CD4-positive, CD25-positive, alpha-beta regulatory T cell (primary cell): ENCODE results near the gene PCGF3. TPM values are rescaled to one million over a fixed set of nuclear protein-coding genes. Genes with fewer than 3 reads are reported as not detected.

Source experiments
- ATAC-seq, 2 donors: fragments of 150-1000 bp; cut with Tn5 transposase; one replicate each; pipeline ENCODE4 v1.10.0; 2021; ENCODE audit warnings: low read depth in 2 of 2, moderate number of reproducible peaks in 2 of 2, moderate library complexity in 1 of 2
- DNase-seq, 3 donors: peaks; one replicate each; pipeline versions ENCODE4 v3.0.0 to v3.0.0-alpha.2; 2012 to 2022; ENCODE audit warnings: mixed read lengths in 1 of 3
- H3K27ac ChIP-seq: one replicate; pipeline ENCODE4 v1.7.0; 2013; ENCODE audit warnings: mild to moderate bottlenecking, low read length; ENCODE audit not compliant: insufficient read depth, poor library complexity, severe bottlenecking
- H3K27me3 ChIP-seq: one replicate; pipeline ENCODE4 v1.7.0; 2013; ENCODE audit warnings: low read length; ENCODE audit not compliant: control insufficient read depth, insufficient read depth
- H3K36me3 ChIP-seq: one replicate; pipeline ENCODE4 v1.7.0; 2013; ENCODE audit warnings: mild to moderate bottlenecking, low read length, moderate library complexity; ENCODE audit not compliant: control insufficient read depth, insufficient read depth
- H3K4me1 ChIP-seq: 2 replicates; pipeline ENCODE4 v1.7.0; 2013; ENCODE audit warnings: mild to moderate bottlenecking, low read length; ENCODE audit not compliant: insufficient read depth, control insufficient read depth, poor library complexity, severe bottlenecking
- H3K4me3 ChIP-seq: one replicate; pipeline ENCODE4 v1.7.0; 2013; ENCODE audit warnings: low read depth, mild to moderate bottlenecking, low read length, moderate library complexity
- H3K9me3 ChIP-seq, 2 experiments: 1 replicate in 1 of 2; 2 replicates in 1 of 2; pipeline ENCODE4 v1.7.0; 2013; ENCODE audit warnings: low read length in 2 of 2, mild to moderate bottlenecking in 1 of 2, moderate library complexity in 1 of 2; ENCODE audit not compliant: control insufficient read depth in 2 of 2
- H3K27ac Mint-ChIP-seq, 3 donors: one replicate each; pipeline ENCODE4 v1.8.0; 2020 to 2022; ENCODE audit warnings: mild to moderate bottlenecking in 3 of 3, mixed read lengths in 3 of 3, moderate library complexity in 2 of 3
- H3K27me3 Mint-ChIP-seq: one replicate; pipeline ENCODE4 v1.8.0; 2022; ENCODE audit warnings: mild to moderate bottlenecking, mixed read lengths
- H3K36me3 Mint-ChIP-seq: one replicate; pipeline ENCODE4 v1.8.0; 2020; ENCODE audit warnings: mixed read lengths
- H3K4me1 Mint-ChIP-seq, 4 donors: one replicate each; pipeline ENCODE4 v1.8.0; 2020 to 2022; ENCODE audit warnings: mixed read lengths in 4 of 4, mild to moderate bottlenecking in 1 of 4
- H3K4me3 Mint-ChIP-seq, 4 donors: one replicate each; pipeline ENCODE4 v1.8.0; 2020 to 2022; ENCODE audit warnings: mild to moderate bottlenecking in 4 of 4, mixed read lengths in 4 of 4, moderate library complexity in 3 of 4
- H3K9me3 Mint-ChIP-seq, 7 donors: one replicate each; pipeline ENCODE4 v1.8.0; 2020 to 2022; ENCODE audit warnings: mixed read lengths in 7 of 7, mild to moderate bottlenecking in 3 of 7, moderate library complexity in 2 of 7
- polyA plus RNA-seq, 4 donors: library from polyadenylated mRNA; unstranded; fragments of 300-500 nt; fragmentation: Illumina TruSeq; gene quantifications; one replicate each; pipeline ENCODE4 v1.2.3, GENCODE V29; 2021
- total RNA-seq: library from RNA; stranded (reverse); gene quantifications from one replicate; pipeline ENCODE4 v1.2.3, GENCODE V29; 2022

Gene PCGF3
- total and polyA plus RNA-seq, 5 donors from 2014 or later: 3.2 to 71.8 (median 4.8) TPM

DNA sequence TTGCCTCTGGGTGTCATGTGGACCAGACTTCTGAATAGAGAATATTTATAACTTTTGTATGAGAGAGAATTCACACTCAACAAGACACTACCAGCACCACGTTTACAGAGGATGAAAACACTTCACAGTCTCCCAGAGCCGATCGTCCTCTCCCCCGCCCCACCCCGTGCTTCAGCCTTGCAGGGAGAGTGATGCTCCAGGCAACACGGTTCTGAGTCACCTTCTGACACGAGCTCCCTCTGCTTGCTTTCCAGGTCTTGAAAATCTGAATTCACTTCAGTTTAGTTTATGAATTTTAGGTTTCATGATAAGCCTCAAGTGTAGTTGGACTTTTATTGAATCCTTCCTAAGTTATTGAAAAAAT is 60.5 kb downstream of the PCGF3 start:
- Mint-ChIP-seq H3K36me3 (peaks cover 41% of the 10 kb centered on the region), H3K9me3 (peaks cover 0 to 2% (median 0%) of the 10 kb centered on the region in 7 donors), H3K4me1 (peaks cover 5 to 30% (median 14%) of the 10 kb centered on the region in 4 donors), H3K27me3 (no peaks in the 10 kb centered on the region), H3K27ac (peak overlapping the region in 1 of 3 donors; percentile 76), H3K4me3 (no peak overlapping the region)
- DNase-seq (no peak), ATAC-seq (no peak)
- no peaks in the 10 kb centered on the region for H3K27me3 ChIP-seq
- peaks cover 55% of the 10 kb centered on the region for H3K36me3 ChIP-seq
- H3K9me3 ChIP-seq: no peaks in the 10 kb centered on the region
- no peak overlapping the region for H3K4me3 ChIP-seq
- no peak overlapping the region for H3K27ac ChIP-seq
- no peaks in the 10 kb centered on the region for H3K4me1 ChIP-seq

DNA sequence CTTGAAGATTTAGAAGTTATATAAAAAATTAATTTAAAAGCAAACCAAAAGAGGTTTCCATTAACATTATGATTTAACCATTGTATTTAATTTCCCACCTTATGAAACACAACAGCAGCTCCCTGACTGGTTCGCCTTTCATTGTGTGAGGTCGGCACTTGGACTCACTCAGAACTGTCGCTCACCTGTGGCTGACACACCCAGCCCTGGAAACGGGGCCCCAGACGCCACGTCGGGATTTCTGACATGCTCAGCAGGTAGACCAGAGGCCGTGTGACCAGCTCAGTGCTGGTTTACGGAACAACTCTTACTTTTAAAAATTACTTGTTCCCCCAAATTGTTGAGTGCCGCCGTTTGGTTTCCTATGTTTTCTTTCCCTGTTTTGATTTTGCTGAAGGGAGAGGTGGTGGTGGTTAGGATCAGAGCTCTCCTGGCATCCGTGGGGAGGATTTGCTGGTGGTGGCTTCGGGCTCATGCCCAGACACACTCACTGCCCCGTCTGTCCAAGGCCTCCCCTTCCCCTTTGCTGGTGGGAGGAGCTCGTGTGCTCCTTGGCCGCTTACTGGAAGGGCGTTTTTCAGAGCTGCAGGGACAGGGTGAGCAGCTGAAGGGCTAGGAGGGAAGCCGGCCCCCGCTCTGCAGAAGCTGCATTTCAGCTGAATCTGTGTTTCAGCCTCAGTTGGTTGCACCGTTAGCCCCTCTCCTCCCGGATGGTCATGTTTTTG is 61.1 kb downstream of the PCGF3 start:
- DNase-seq (no peak), ATAC-seq (no peak)
- Mint-ChIP-seq H3K4me1 (peaks cover 5 to 29% (median 12%) of the 10 kb centered on the region in 4 donors), H3K9me3 (peaks cover 0 to 2% (median 0%) of the 10 kb centered on the region in 7 donors), H3K36me3 (peaks cover 36% of the 10 kb centered on the region), H3K27me3 (no peaks in the 10 kb centered on the region), H3K27ac (no peak overlapping the region), H3K4me3 (no peak overlapping the region)
- no peaks in the 10 kb centered on the region for H3K4me1 ChIP-seq
- H3K27me3 ChIP-seq: no peaks in the 10 kb centered on the region
- H3K9me3 ChIP-seq: no peaks in the 10 kb centered on the region
- H3K4me3 ChIP-seq: no peak overlapping the region
- peaks cover 52% of the 10 kb centered on the region for H3K36me3 ChIP-seq
- H3K27ac ChIP-seq: no peak overlapping the region

DNA sequence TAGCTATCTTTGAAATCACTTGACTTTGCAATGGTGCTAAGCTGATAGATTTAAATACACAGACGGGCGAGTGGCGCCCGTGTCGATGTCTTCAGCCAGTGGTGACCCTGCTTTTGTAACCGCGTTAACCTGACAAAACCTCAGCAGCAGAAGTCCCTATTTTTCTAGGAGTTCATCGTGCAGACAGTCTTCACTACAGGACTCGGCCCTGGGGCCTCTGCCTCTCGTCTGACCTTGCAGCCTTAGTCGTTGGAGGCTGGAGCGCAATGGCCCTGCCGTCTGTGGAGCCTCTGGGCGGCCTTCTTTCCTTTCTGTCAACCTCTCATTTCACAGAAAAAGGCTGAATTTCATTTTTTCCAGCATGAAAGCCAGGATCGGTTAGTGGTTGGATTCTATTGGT is 62.4 kb downstream of the PCGF3 start:
- peaks cover 47% of the 10 kb centered on the region for H3K36me3 ChIP-seq
- peak overlapping the region in 1 of 3 donors; percentile 18 for H3K27ac Mint-ChIP-seq
- no peaks in the 10 kb centered on the region for H3K9me3 ChIP-seq
- H3K4me3 ChIP-seq: no peak overlapping the region
- ATAC-seq (no peak), DNase-seq (no peak)
- no peaks in the 10 kb centered on the region for H3K27me3 ChIP-seq
- peaks cover 29% of the 10 kb centered on the region for H3K36me3 Mint-ChIP-seq
- peaks cover 5 to 32% (median 12%) of the 10 kb centered on the region in 4 donors for H3K4me1 Mint-ChIP-seq
- H3K4me3 Mint-ChIP-seq: no peak overlapping the region
- no peaks in the 10 kb centered on the region for H3K9me3 Mint-ChIP-seq
- no peak overlapping the region for H3K27ac ChIP-seq
- no peaks in the 10 kb centered on the region for H3K4me1 ChIP-seq
- H3K27me3 Mint-ChIP-seq: no peaks in the 10 kb centered on the region

DNA sequence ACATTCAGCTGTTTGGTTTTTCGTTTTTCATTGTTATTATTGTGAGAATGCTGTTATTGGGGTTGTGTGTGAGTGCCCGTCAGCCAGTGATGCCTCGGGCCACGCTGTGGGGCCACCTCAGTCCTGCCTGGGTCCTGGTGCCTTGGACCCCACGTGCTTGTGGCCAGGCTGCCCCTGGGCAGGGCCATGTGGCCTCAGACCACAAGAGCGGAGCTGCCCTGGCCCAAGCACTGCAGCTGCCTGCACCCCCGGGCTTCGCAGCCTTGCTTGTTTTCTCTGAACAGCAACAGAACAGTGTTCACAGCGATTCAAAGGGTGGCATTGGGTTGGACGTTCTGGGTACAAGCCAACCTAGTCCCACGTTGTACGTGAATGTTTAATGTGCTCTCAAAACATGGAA is 63.4 kb downstream of the PCGF3 start:
- ATAC-seq (no peak), DNase-seq (no peak)
- Histone ChIP-seq H3K36me3 (peaks cover 44% of the 10 kb centered on the region), H3K4me1 (no peaks in the 10 kb centered on the region), H3K27me3 (no peaks in the 10 kb centered on the region), H3K4me3 (no peak overlapping the region), H3K9me3 (no peaks in the 10 kb centered on the region), H3K27ac (no peak overlapping the region)
- no peak overlapping the region for H3K4me3 Mint-ChIP-seq
- no peaks in the 10 kb centered on the region for H3K9me3 Mint-ChIP-seq
- no peaks in the 10 kb centered on the region for H3K27me3 Mint-ChIP-seq
- H3K36me3 Mint-ChIP-seq: peaks cover 28% of the 10 kb centered on the region
- H3K27ac Mint-ChIP-seq: peak overlapping the region in 1 of 3 donors; percentile 54
- peaks cover 5 to 31% (median 13%) of the 10 kb centered on the region in 4 donors for H3K4me1 Mint-ChIP-seq

DNA sequence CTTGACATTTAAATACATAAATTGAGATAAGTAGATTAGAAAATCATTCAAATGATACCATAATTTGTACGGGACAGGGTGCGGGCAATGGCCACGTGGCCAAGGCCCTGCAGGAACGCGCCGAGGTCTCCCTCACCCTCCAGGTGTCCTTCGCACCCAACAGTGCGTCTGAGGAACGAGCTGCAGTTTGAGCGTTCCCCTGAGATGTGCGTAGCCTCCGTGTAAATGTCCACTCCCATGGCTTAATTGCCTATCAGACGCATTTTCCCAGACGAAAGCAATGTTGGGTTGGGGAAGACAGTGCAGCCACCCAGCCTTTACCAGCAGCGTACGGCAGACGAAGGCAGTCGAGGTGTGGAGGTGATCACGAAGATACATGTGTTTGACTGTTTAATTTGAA is 63.9 kb downstream of the PCGF3 start:
- DNase-seq: no peak
- Histone ChIP-seq H3K4me3 (no peak overlapping the region), H3K36me3 (peaks cover 46% of the 10 kb centered on the region), H3K4me1 (peaks cover 2% of the 10 kb centered on the region), H3K27ac (no peak overlapping the region), H3K27me3 (no peaks in the 10 kb centered on the region), H3K9me3 (no peaks in the 10 kb centered on the region)
- Mint-ChIP-seq H3K27me3 (no peaks in the 10 kb centered on the region), H3K36me3 (peaks cover 28% of the 10 kb centered on the region), H3K9me3 (no peaks in the 10 kb centered on the region), H3K27ac (peak overlapping the region in 1 of 3 donors; percentile 54), H3K4me1 (peaks cover 5 to 36% (median 16%) of the 10 kb centered on the region in 4 donors), H3K4me3 (no peak overlapping the region)
- ATAC-seq: no peak

DNA sequence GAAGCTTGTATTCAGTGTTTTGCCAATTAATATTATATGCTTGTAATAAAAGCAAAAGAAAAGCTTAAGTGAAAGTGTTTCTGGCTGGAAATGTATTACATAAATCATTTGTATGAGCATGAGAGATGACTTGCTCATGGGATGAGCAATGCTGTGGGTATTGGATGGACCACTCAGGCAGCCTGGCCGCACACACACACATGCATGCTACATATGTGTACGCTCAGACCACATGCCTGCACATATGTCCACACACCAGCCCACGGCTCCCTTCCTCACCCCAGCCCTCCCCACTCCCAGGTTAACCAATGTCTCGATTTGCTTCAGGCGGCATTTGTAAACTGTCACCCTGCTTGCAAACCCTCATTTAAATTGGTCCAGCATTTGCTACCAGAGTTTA is 64.4 kb downstream of the PCGF3 start:
- no peak overlapping the region for H3K27ac ChIP-seq
- H3K9me3 ChIP-seq: no peaks in the 10 kb centered on the region
- H3K36me3 ChIP-seq: peaks cover 50% of the 10 kb centered on the region
- H3K36me3 Mint-ChIP-seq: peaks cover 23% of the 10 kb centered on the region
- peak overlapping the region in 1 of 3 donors; percentile 54 for H3K27ac Mint-ChIP-seq
- no peak overlapping the region for H3K4me3 Mint-ChIP-seq
- no peak overlapping the region for H3K4me3 ChIP-seq
- no peaks in the 10 kb centered on the region for H3K9me3 Mint-ChIP-seq
- peaks cover 5% of the 10 kb centered on the region for H3K4me1 ChIP-seq
- no peaks in the 10 kb centered on the region for H3K27me3 ChIP-seq
- ATAC-seq: no peak
- H3K27me3 Mint-ChIP-seq: no peaks in the 10 kb centered on the region
- no peak for DNase-seq
- peaks cover 5 to 41% (median 19%) of the 10 kb centered on the region in 4 donors for H3K4me1 Mint-ChIP-seq

DNA sequence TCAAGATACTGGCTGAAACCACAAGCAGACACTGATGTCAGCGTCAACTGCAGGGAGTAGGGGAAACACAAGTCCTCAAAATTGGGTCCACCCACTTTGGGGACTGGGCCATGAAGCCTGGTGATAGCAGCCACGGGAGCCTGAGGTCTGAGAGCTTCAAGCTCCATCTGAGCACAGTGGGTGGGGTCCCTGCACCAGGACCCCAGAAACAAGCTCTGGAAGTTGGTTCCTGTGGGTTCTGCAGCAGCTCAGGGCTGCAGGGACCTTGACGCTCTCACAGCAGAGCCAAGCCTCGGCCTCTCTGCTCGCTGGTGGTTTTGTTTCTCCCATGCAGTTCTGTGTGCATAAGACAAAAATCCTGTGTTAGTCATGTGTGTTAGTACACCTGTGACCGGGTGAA is 65.8 kb downstream of the PCGF3 start:
- Mint-ChIP-seq H3K4me1 (peaks cover 5 to 49% (median 25%) of the 10 kb centered on the region in 4 donors), H3K9me3 (no peaks in the 10 kb centered on the region), H3K27ac (no peak overlapping the region), H3K36me3 (peaks cover 22% of the 10 kb centered on the region), H3K27me3 (no peaks in the 10 kb centered on the region), H3K4me3 (peak overlapping the region in 1 of 4 donors; percentile 76)
- no peaks in the 10 kb centered on the region for H3K27me3 ChIP-seq
- H3K27ac ChIP-seq: no peak overlapping the region
- no peak overlapping the region for H3K4me3 ChIP-seq
- H3K9me3 ChIP-seq: no peaks in the 10 kb centered on the region
- H3K36me3 ChIP-seq: peaks cover 45% of the 10 kb centered on the region
- peak in 1 of 2 donors; percentile 12 for ATAC-seq
- H3K4me1 ChIP-seq: peaks cover 9% of the 10 kb centered on the region
- DNase-seq: no peak

DNA sequence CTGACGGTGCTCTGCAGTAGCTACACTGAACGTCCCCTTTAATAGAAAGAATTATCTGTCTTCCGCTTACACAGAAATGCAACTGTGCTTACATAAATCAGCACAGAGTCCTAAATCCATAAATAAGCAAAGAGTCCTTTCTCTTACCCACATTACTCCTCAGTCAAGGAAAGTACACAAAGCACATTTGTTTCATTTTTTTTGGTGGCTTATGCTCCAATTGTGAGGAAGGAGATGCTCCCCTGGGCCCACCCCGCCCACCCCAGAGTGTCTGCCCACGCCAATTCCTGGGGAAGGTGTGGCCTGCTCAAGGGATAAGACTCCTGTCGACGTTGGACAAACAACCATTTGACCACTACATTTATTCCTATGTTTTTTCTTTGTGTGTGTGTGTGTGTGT is 66.5 kb downstream of the PCGF3 start:
- no peaks in the 10 kb centered on the region for H3K9me3 Mint-ChIP-seq
- ATAC-seq (no peak), DNase-seq (no peak)
- H3K4me3 Mint-ChIP-seq: peak overlapping the region in 2 of 4 donors; percentile 35 to 76
- Histone ChIP-seq H3K36me3 (peaks cover 42% of the 10 kb centered on the region), H3K4me3 (no peak overlapping the region), H3K27me3 (no peaks in the 10 kb centered on the region), H3K9me3 (no peaks in the 10 kb centered on the region), H3K27ac (no peak overlapping the region), H3K4me1 (peaks cover 9% of the 10 kb centered on the region)
- no peaks in the 10 kb centered on the region for H3K27me3 Mint-ChIP-seq
- H3K27ac Mint-ChIP-seq: peak overlapping the region in 1 of 3 donors; percentile 79
- H3K4me1 Mint-ChIP-seq: peaks cover 5 to 54% (median 30%) of the 10 kb centered on the region in 4 donors
- peaks cover 23% of the 10 kb centered on the region for H3K36me3 Mint-ChIP-seq
